K562 (cell line): Measurements from ENCODE around the gene DNAJC25. TPM values are rescaled to one million over a fixed set of nuclear protein-coding genes. Genes with fewer than 3 reads are reported as not detected.

Experiments used
- BCL6 ChIP-seq: fragments of 250-450 bp; sonication (Bioruptor Pico); IDR thresholded peaks from 2 replicates; pipeline ENCODE4 v1.4.0; 2020
- CAMTA2 ChIP-seq: fragments of 250-450 bp; sonication (Bioruptor Pico); conservative IDR thresholded peaks from 2 replicates; pipeline ENCODE4 v1.5.1; 2022
- CC2D1A ChIP-seq: fragments of 450-650 bp; IDR thresholded peaks from 2 replicates; pipeline ENCODE4 v1.6.1; 2017; ENCODE audit warnings: mild to moderate bottlenecking
- ESRRB ChIP-seq: fragments of 250-450 bp; sonication (Bioruptor Pico); IDR thresholded peaks from 2 replicates; pipeline ENCODE4 v1.5.0; 2020; ENCODE audit warnings: mild to moderate bottlenecking, moderate library complexity, borderline replicate concordance
- HEY1 ChIP-seq: fragments of 250-450 bp; sonication (Bioruptor Pico); IDR thresholded peaks from 2 replicates; pipeline ENCODE4 v1.5.0; 2020; ENCODE audit warnings: mild to moderate bottlenecking, moderate library complexity, borderline replicate concordance
- ILK ChIP-seq: fragments of 450-650 bp; IDR thresholded peaks from 2 replicates; pipeline ENCODE4 v1.6.1; 2016; ENCODE audit warnings: missing genetic modification characterization, low read depth, mild to moderate bottlenecking, missing compliant biosample characterization, moderate library complexity, borderline replicate concordance
- KLF10 ChIP-seq: fragments of 250-450 bp; sonication (Bioruptor Pico); IDR thresholded peaks from 2 replicates; pipeline ENCODE4 v1.6.1; 2021; ENCODE audit warnings: matching md5 sums
- NR2C1 ChIP-seq, 2 experiments: fragments of 450-650 bp; IDR thresholded peaks; 2 replicates each; pipeline ENCODE4 v1.6.1; 2017; ENCODE audit warnings: mild to moderate bottlenecking in 2 of 2, antibody characterized with exemption in 1 of 2, inconsistent platforms in 1 of 2, missing compliant biosample characterization in 1 of 2, missing genetic modification characterization in 1 of 2
- RAD21 ChIP-seq, 2 experiments: fragments of 250-450 bp in 1 of 2; fragments of 450-650 bp in 1 of 2; sonication (Bioruptor Pico) in 1 of 2; formaldehyde crosslinking in 1 of 2; IDR thresholded peaks in 1 of 2; conservative IDR thresholded peaks in 1 of 2; 2 replicates each; pipeline versions ENCODE4 v1.4.0 to v1.8.0; 2020 to 2022; ENCODE audit warnings: mild to moderate bottlenecking in 2 of 2, moderate library complexity in 1 of 2
- RCOR1 ChIP-seq, 2 experiments: IDR thresholded peaks; 2 replicates each; pipeline ENCODE4 v1.6.1; 2012; ENCODE audit warnings: low read depth in 2 of 2, low read length in 2 of 2, borderline replicate concordance in 1 of 2, improper control_type of control experiment in 1 of 2
- ZKSCAN3 ChIP-seq: fragments of 250-450 bp; sonication (Bioruptor Pico); IDR thresholded peaks from 2 replicates; pipeline ENCODE4 v1.4.0; 2020
- ZNF134 ChIP-seq: fragments of 250-450 bp; sonication (Bioruptor Pico); conservative IDR thresholded peaks from 2 replicates; pipeline ENCODE4 v1.4.0; 2020
- ZNF431 ChIP-seq: sonication (generic); formaldehyde crosslinking; IDR thresholded peaks from 2 replicates; pipeline ENCODE4 v1.8.0; 2022; ENCODE audit warnings: mild to moderate bottlenecking, missing genetic modification reagents
- polyA plus RNA-seq, 8 experiments: library from polyadenylated mRNA; depleted of rRNA in 4 of 8; stranded (reverse) in 5 of 8; unstranded in 3 of 8; fragments of >200 nt; fragmentation: Nextera tagmentation in 2 of 8; fragmentation: Illumina TruSeq in 1 of 8; extraction: Ambion mirVana in 2 of 8; extraction: Trizol in 1 of 8; gene quantifications; 2 replicates each; pipeline versions ENCODE4 v1.2.1 to v1.2.3, GENCODE V29; 2011 to 2014; ENCODE audit warnings: inconsistent platforms in 1 of 8, missing spikeins in 1 of 8
- total RNA-seq, 7 experiments: library from RNA; depleted of rRNA in 6 of 7; stranded (reverse); fragments of >200 nt in 6 of 7; fragmentation: Illumina TruSeq in 2 of 7; extraction: Trizol in 2 of 7; gene quantifications; 2 replicates each; pipeline versions ENCODE4 v1.2.1 to v1.2.3, GENCODE V29; 2011 to 2021; ENCODE audit warnings: low replicate concordance in 1 of 7
- TF ChIP-seq, protein P1 (sequence below): fragments of 250-450 bp; sonication (Bioruptor Pico); IDR thresholded peaks from 2 replicates; pipeline ENCODE4 v1.4.0; 2020; ENCODE audit warnings: mild to moderate bottlenecking, moderate library complexity
- TF ChIP-seq, protein P2 (sequence below): fragments of 150-350 bp; conservative IDR thresholded peaks from 2 replicates; pipeline ENCODE4 v1.6.1; 2014; ENCODE audit warnings: low read length
- TF ChIP-seq, protein P3 (sequence below): fragments of 450-650 bp; conservative IDR thresholded peaks from 2 replicates; pipeline ENCODE4 v1.6.1; 2016; ENCODE audit warnings: missing genetic modification characterization, low read depth, mild to moderate bottlenecking, control low read depth, missing compliant biosample characterization

Gene DNAJC25
- total and polyA plus RNA-seq, 9 of the 15 experiments (the other 6 are each of a cell fraction or from before 2014, with no cell fraction given) = 3.7 to 11.2 (median 7.1) TPM

DNA sequence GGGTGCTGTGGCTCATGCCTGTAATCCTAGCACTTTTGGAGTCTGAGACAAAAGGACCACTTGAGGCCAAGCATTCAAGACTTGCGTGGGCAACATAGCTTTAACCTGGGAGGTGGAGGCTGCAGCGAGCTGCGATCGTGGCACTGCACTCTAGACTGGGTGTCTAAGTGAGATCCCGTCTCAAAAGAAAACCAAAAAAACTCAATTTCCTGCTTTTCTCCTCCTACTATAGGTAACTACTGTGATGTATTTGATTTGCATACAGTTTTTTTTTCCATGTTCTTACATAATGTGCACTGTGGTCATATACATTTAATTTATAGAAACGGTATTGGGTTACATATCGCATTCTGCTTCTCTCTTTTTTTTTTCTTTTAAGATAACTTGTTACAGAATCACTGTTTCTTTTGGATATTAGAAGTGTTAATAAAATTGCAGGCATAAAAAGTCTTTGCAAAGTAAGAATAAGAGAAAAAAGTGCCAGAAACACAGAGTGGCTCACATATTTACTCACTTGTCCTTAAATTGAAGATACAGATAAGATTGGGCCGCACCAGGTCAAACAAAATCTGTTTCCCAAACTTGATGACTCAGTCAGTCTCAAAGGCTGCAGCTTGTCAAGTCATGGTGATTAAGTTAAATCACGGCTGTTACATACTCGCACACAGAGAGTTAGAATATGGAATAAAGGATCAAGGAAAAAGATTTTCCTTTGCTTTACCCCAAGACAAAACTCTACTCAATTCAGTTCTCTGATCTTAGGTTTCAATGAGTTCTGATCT is 29.7 kb upstream of the DNAJC25 start (continued):
- TF ChIP-seq, protein P1, sequence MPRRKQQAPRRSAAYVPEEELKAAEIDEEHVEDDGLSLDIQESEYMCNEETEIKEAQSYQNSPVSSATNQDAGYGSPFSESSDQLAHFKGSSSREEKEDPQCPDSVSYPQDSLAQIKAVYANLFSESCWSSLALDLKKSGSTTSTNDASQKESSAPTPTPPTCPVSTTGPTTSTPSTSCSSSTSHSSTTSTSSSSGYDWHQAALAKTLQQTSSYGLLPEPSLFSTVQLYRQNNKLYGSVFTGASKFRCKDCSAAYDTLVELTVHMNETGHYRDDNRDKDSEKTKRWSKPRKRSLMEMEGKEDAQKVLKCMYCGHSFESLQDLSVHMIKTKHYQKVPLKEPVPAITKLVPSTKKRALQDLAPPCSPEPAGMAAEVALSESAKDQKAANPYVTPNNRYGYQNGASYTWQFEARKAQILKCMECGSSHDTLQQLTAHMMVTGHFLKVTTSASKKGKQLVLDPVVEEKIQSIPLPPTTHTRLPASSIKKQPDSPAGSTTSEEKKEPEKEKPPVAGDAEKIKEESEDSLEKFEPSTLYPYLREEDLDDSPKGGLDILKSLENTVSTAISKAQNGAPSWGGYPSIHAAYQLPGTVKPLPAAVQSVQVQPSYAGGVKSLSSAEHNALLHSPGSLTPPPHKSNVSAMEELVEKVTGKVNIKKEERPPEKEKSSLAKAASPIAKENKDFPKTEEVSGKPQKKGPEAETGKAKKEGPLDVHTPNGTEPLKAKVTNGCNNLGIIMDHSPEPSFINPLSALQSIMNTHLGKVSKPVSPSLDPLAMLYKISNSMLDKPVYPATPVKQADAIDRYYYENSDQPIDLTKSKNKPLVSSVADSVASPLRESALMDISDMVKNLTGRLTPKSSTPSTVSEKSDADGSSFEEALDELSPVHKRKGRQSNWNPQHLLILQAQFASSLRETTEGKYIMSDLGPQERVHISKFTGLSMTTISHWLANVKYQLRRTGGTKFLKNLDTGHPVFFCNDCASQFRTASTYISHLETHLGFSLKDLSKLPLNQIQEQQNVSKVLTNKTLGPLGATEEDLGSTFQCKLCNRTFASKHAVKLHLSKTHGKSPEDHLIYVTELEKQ (CRISPR knock-in tag) = no peak
- peak; percentile 92 to 100 for TF ChIP-seq RCOR1 (IDR thresholded peaks at IDR 0.05; ENCODE audit: borderline replicate concordance in 1 of 2, low read depth in 2 of 2, low read length in 2 of 2)
- no peak for TF ChIP-seq HEY1 (CRISPR knock-in tag)
- no peak for TF ChIP-seq ILK (tag)
- TF ChIP-seq, protein P2, sequence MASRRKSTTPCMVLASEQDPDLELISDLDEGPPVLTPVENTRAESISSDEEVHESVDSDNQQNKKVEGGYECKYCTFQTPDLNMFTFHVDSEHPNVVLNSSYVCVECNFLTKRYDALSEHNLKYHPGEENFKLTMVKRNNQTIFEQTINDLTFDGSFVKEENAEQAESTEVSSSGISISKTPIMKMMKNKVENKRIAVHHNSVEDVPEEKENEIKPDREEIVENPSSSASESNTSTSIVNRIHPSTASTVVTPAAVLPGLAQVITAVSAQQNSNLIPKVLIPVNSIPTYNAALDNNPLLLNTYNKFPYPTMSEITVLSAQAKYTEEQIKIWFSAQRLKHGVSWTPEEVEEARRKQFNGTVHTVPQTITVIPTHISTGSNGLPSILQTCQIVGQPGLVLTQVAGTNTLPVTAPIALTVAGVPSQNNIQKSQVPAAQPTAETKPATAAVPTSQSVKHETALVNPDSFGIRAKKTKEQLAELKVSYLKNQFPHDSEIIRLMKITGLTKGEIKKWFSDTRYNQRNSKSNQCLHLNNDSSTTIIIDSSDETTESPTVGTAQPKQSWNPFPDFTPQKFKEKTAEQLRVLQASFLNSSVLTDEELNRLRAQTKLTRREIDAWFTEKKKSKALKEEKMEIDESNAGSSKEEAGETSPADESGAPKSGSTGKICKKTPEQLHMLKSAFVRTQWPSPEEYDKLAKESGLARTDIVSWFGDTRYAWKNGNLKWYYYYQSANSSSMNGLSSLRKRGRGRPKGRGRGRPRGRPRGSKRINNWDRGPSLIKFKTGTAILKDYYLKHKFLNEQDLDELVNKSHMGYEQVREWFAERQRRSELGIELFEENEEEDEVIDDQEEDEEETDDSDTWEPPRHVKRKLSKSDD = no peak
- no peak for TF ChIP-seq CC2D1A
- no peak for TF ChIP-seq ZNF134 (CRISPR knock-in tag)
- no peak for TF ChIP-seq NR2C1 (IDR thresholded peaks at IDR 0.05)
- 0 out of 2 replicates have a peak, but pooled peaks have one; percentile 27 for TF ChIP-seq NR2C1 (tag; IDR thresholded peaks at IDR 0.05)
- TF ChIP-seq, protein P3, sequence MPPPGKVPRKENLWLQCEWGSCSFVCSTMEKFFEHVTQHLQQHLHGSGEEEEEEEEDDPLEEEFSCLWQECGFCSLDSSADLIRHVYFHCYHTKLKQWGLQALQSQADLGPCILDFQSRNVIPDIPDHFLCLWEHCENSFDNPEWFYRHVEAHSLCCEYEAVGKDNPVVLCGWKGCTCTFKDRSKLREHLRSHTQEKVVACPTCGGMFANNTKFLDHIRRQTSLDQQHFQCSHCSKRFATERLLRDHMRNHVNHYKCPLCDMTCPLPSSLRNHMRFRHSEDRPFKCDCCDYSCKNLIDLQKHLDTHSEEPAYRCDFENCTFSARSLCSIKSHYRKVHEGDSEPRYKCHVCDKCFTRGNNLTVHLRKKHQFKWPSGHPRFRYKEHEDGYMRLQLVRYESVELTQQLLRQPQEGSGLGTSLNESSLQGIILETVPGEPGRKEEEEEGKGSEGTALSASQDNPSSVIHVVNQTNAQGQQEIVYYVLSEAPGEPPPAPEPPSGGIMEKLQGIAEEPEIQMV = no peak
- no peak for TF ChIP-seq ZNF431
- TF ChIP-seq KLF10 (CRISPR knock-in tag) = no peak
- TF ChIP-seq BCL6 (CRISPR knock-in tag) = no peak
- no peak for TF ChIP-seq ESRRB (CRISPR knock-in tag)
- TF ChIP-seq CAMTA2 (CRISPR knock-in tag) = no peak
- TF ChIP-seq RAD21 (CRISPR knock-in tag; conservative IDR thresholded peaks at IDR 0.05 in 1 of 2, IDR thresholded peaks at IDR 0.05 in 1 of 2) = no peak
- no peak for TF ChIP-seq ZKSCAN3 (CRISPR knock-in tag)
